HG02588 (cell line): ENCODE results near the gene BRD4.

Experiments
- ATAC-seq: cut with Tn5 transposase; IDR thresholded peaks from one replicate; pipeline ENCODE4 v1.9.1; 2021; ENCODE audit warnings: mild to moderate bottlenecking, moderate library complexity; ENCODE audit not compliant: unreplicated experiment

Gene BRD4

GRCh38 chr19:15197275-15197941 lies 134.9 kb downstream of the BRD4 start:
- no peak for ATAC-seq

- no peak for ATAC-seq
Measured at GRCh38 chr19:15196360-15197005, 135.9 kb downstream of the BRD4 start.

GRCh38 chr19:15195371-15196334 lies 136.7 kb downstream of the BRD4 start:
- ATAC-seq, result no peak

GRCh38 chr19:15194938-15195337 lies 137.4 kb downstream of the BRD4 start:
- ATAC-seq, result no peak

- no peak for ATAC-seq
Measured at GRCh38 chr19:15191982-15192381, 140.4 kb downstream of the BRD4 start.

- ATAC-seq, result no peak
Measured at GRCh38 chr19:15191514-15191913, 140.8 kb downstream of the BRD4 start.

GRCh38 chr19:15188851-15189250 lies 143.5 kb downstream of the BRD4 start:
- ATAC-seq, result no peak

- no peak for ATAC-seq
Measured at GRCh38 chr19:15187026-15188007, 145.0 kb downstream of the BRD4 start.
